ENCODE data around the gene ARHGEF10L. TPM values are rescaled to one million over a fixed set of nuclear protein-coding genes. Genes with fewer than 3 reads are reported as not detected.

Gene ARHGEF10L
- total RNA-seq, 4 donors from 2014 or later = 38.5 to 73.8 (median 41.7) TPM

- peak; percentile 53 to 81 for DNase-seq (ENCODE audit: low spot score in 2 of 2)
- TF ChIP-seq EP300 (IDR thresholded peaks at IDR 0.05) = peak; percentile 79 to 85
- TF ChIP-seq POLR2A (IDR thresholded peaks at IDR 0.05) = no peak
- no peak overlapping the region for H3K4me3 ChIP-seq
- H3K36me3 ChIP-seq = peaks cover 3 to 92% (median 18%) of the 10 kb centered on the region in 3 donors
- peaks cover 0 to 44% (median 6%) of the 10 kb centered on the region in 4 donors for H3K4me1 ChIP-seq
- H3K9me3 ChIP-seq = no peaks in the 10 kb centered on the region
- peak overlapping the region in 3 of 4 donors; percentile 52 to 82 (median 76) for H3K27ac ChIP-seq
- WGBS, 2 donors = 70 to 72% methylated on average over 16 of the region's 16 CpGs
- no peaks in the 10 kb centered on the region for H3K27me3 ChIP-seq
Observed at GRCh38 chr1:17630048-17630830, 90.7 kb downstream of the ARHGEF10L start.

- no peaks in the 10 kb centered on the region for H3K9me3 ChIP-seq
- H3K4me3 ChIP-seq = no peak overlapping the region
- H3K4me1 ChIP-seq = peaks cover 0 to 44% (median 6%) of the 10 kb centered on the region in 4 donors
- no peaks in the 10 kb centered on the region for H3K27me3 ChIP-seq
- WGBS, 2 donors = 71 to 75% methylated on average over 6 of the region's 6 CpGs
- no peak for TF ChIP-seq POLR2A (IDR thresholded peaks at IDR 0.05)
- TF ChIP-seq CTCF (IDR thresholded peaks at IDR 0.05) = no peak
- TF ChIP-seq EP300 (IDR thresholded peaks at IDR 0.05) = no peak
- H3K27ac ChIP-seq = peak overlapping the region in 3 of 4 donors; percentile 52 to 82 (median 76)
- no peak for DNase-seq (ENCODE audit: low spot score in 2 of 2)
- H3K36me3 ChIP-seq = peaks cover 3 to 92% (median 21%) of the 10 kb centered on the region in 3 donors
Observed at GRCh38 chr1:17630986-17631385, 91.5 kb downstream of the ARHGEF10L start.

- Histone ChIP-seq H3K36me3 (peaks cover 3 to 92% (median 21%) of the 10 kb centered on the region in 3 donors), H3K4me3 (no peak overlapping the region), H3K4me1 (peaks cover 0 to 46% (median 6%) of the 10 kb centered on the region in 4 donors), H3K27me3 (no peaks in the 10 kb centered on the region), H3K27ac (peak overlapping the region in 2 of 4 donors; percentile 76 to 82), H3K9me3 (no peaks in the 10 kb centered on the region)
- no peak for DNase-seq (ENCODE audit: low spot score in 2 of 2)
- TF ChIP-seq POLR2A (IDR thresholded peaks at IDR 0.05) (no peak), CTCF (IDR thresholded peaks at IDR 0.05) (no peak), EP300 (IDR thresholded peaks at IDR 0.05) (no peak)
- WGBS, 2 donors = 84 to 92% methylated on average over 8 of the region's 8 CpGs
Observed at GRCh38 chr1:17631410-17631809, 91.9 kb downstream of the ARHGEF10L start.

GRCh38 chr1:17632106-17632505, 92.6 kb downstream of the ARHGEF10L start:
- peaks cover 0 to 47% (median 6%) of the 10 kb centered on the region in 4 donors for H3K4me1 ChIP-seq
- H3K4me3 ChIP-seq = no peak overlapping the region
- WGBS, 2 donors = 83 to 93% methylated on average over 13 to 18 of the region's 19 CpGs
- no peak for TF ChIP-seq CTCF (IDR thresholded peaks at IDR 0.05)
- no peak for TF ChIP-seq EP300 (IDR thresholded peaks at IDR 0.05)
- TF ChIP-seq POLR2A (IDR thresholded peaks at IDR 0.05) = no peak
- no peaks in the 10 kb centered on the region for H3K9me3 ChIP-seq
- no peaks in the 10 kb centered on the region for H3K27me3 ChIP-seq
- no peak for DNase-seq (ENCODE audit: low spot score in 2 of 2)
- H3K27ac ChIP-seq = peak overlapping the region in 2 of 4 donors; percentile 5 to 82
- H3K36me3 ChIP-seq = peaks cover 3 to 92% (median 20%) of the 10 kb centered on the region in 3 donors

GRCh38 chr1:17632541-17633184, 93.2 kb downstream of the ARHGEF10L start:
- peaks cover 1 to 92% (median 18%) of the 10 kb centered on the region in 3 donors for H3K36me3 ChIP-seq
- 78 to 81% methylated on average over 12 of the region's 12 CpGs for WGBS, 2 donors
- H3K27me3 ChIP-seq = no peaks in the 10 kb centered on the region
- H3K9me3 ChIP-seq = no peaks in the 10 kb centered on the region
- peaks cover 0 to 47% (median 6%) of the 10 kb centered on the region in 4 donors for H3K4me1 ChIP-seq
- H3K4me3 ChIP-seq = no peak overlapping the region
- no peak for TF ChIP-seq EP300 (IDR thresholded peaks at IDR 0.05)
- no peak for TF ChIP-seq CTCF (IDR thresholded peaks at IDR 0.05)
- TF ChIP-seq POLR2A (IDR thresholded peaks at IDR 0.05) = no peak
- DNase-seq (ENCODE audit: low spot score in 2 of 2) = no peak
- H3K27ac ChIP-seq = peak overlapping the region in 2 of 4 donors; percentile 5 to 26
